PFSK-1 (cell line): ENCODE measurements around the gene HES4.
A peak's percentile ranks its signal among the peaks of the same experiment; 100 is the strongest.

ENCODE experiments used
- FOXP2 ChIP-seq: optimal IDR thresholded peaks from 2 replicates; pipeline ENCODE3; 2011; ENCODE audit warnings: borderline replicate concordance, control low read depth, inconsistent platforms; ENCODE audit not compliant: insufficient read depth; ENCODE audit errors: extremely low read length, extremely low read depth
- POLR2AphosphoS5 ChIP-seq: IDR thresholded peaks from 2 replicates; pipeline ENCODE4 v1.6.1; 2012; ENCODE audit warnings: low read depth, mild to moderate bottlenecking, control low read depth, low read length, moderate library complexity
- SIN3A ChIP-seq: IDR thresholded peaks from 2 replicates; pipeline ENCODE4 v1.6.1; 2012; ENCODE audit warnings: mild to moderate bottlenecking, low read length, moderate library complexity, borderline replicate concordance; ENCODE audit not compliant: insufficient read depth
- TAF1 ChIP-seq: IDR thresholded peaks from 2 replicates; pipeline ENCODE4 v1.6.1; 2012; ENCODE audit warnings: low read length, control low read depth, borderline replicate concordance; ENCODE audit not compliant: insufficient read depth
- TF ChIP-seq, protein P1 (sequence below), 2 experiments: IDR thresholded peaks; 2 replicates each; pipeline versions ENCODE4 v1.6.1 to v1.8.0; 2011 to 2012; ENCODE audit warnings: low read depth in 2 of 2, low read length in 2 of 2, control low read depth in 1 of 2, inconsistent platforms in 1 of 2, mild to moderate bottlenecking in 1 of 2, moderate library complexity in 1 of 2; ENCODE audit not compliant: insufficient read depth in 1 of 2

Gene HES4

GRCh38 chr1:1014799-1015681, 15.1 kb upstream of the HES4 start:
- no peak for TF ChIP-seq SIN3A
- no peak for TF ChIP-seq POLR2AphosphoS5
- TF ChIP-seq FOXP2: no peak
- TF ChIP-seq, protein P1, sequence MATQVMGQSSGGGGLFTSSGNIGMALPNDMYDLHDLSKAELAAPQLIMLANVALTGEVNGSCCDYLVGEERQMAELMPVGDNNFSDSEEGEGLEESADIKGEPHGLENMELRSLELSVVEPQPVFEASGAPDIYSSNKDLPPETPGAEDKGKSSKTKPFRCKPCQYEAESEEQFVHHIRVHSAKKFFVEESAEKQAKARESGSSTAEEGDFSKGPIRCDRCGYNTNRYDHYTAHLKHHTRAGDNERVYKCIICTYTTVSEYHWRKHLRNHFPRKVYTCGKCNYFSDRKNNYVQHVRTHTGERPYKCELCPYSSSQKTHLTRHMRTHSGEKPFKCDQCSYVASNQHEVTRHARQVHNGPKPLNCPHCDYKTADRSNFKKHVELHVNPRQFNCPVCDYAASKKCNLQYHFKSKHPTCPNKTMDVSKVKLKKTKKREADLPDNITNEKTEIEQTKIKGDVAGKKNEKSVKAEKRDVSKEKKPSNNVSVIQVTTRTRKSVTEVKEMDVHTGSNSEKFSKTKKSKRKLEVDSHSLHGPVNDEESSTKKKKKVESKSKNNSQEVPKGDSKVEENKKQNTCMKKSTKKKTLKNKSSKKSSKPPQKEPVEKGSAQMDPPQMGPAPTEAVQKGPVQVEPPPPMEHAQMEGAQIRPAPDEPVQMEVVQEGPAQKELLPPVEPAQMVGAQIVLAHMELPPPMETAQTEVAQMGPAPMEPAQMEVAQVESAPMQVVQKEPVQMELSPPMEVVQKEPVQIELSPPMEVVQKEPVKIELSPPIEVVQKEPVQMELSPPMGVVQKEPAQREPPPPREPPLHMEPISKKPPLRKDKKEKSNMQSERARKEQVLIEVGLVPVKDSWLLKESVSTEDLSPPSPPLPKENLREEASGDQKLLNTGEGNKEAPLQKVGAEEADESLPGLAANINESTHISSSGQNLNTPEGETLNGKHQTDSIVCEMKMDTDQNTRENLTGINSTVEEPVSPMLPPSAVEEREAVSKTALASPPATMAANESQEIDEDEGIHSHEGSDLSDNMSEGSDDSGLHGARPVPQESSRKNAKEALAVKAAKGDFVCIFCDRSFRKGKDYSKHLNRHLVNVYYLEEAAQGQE (IDR thresholded peaks at IDR 0.05; ENCODE audit: insufficient read depth in 1 of 2, low read depth in 2 of 2, low read length in 2 of 2): no peak
- TF ChIP-seq TAF1: no peak

- TF ChIP-seq FOXP2: no peak
- no peak for TF ChIP-seq SIN3A
- TF ChIP-seq, protein P1 (IDR thresholded peaks at IDR 0.05; ENCODE audit: insufficient read depth in 1 of 2, low read depth in 2 of 2, low read length in 2 of 2): no peak
- TF ChIP-seq TAF1: no peak
- no peak for TF ChIP-seq POLR2AphosphoS5
Observed at GRCh38 chr1:1013922-1014648, 14.2 kb upstream of the HES4 start.

DNA sequence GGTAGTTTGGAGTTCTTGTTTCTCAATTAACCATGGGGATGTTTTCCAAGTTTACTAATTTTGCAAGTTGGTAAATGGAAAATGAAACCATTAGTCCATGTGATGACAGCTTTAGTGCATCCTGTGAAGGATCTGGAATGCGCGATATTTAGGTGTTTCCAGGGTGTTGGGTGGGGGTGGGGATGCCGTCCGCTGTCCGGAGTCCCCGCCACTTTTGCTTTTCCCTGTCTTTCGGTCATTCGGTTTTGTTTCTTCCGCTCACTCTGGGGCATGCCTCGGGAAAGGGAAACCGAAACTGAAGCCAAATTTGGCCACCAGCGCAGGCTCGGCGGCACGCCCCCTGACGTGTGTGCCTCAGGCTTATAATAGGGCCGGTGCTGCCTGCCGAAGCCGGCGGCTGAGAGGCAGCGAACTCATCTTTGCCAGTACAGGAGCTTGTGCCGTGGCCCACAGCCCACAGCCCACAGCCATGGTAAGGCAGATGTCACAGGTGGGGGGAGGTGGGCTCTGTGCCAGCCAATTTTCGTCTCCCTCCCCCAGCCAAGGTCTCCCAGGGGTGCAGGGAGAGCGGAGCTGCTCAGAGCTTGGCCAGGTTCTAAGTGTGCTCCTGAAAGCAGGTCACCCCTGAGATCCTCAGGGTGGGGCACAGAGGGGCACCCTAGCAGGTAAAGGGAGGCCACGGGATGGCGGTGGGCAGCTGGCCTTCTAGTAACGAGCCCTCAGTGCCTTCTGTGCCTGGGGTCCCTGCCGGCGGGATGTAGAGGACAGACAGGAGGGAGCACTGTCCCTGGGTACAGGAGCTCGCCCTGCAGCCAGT, 13.4 kb upstream of the HES4 start, which contains the start of gene ISG15:
TSS of gene ISG15 (plus strand) at position 393 of the 817 bp plus-strand sequence. CDS start at position 470, 77 bp downstream.
- TF ChIP-seq SIN3A (peak; percentile 89; the same call in 1 of the 2 replicates), TAF1 (0 out of 2 replicates have a peak, but pooled peaks have one; percentile 33), FOXP2 (no peak), POLR2AphosphoS5 (peak; percentile 64; the same call in 1 of the 2 replicates)
- TF ChIP-seq, protein P1 (IDR thresholded peaks at IDR 0.05; ENCODE audit: insufficient read depth in 1 of 2, low read depth in 2 of 2, low read length in 2 of 2): no peak

GRCh38 chr1:1011396-1011949, 11.6 kb upstream of the HES4 start:
- TF ChIP-seq FOXP2 (no peak), SIN3A (no peak), POLR2AphosphoS5 (no peak), TAF1 (no peak)
- TF ChIP-seq, protein P1 (IDR thresholded peaks at IDR 0.05; ENCODE audit: insufficient read depth in 1 of 2, low read depth in 2 of 2, low read length in 2 of 2): no peak
